ENCODE results near the gene SLC25A42.
"Not testable (repeated sequence)": the region's sequence is repeated elsewhere in the genome, so short reads cannot be mapped to it uniquely, and the experiment has no call there.

Gene SLC25A42

DNA sequence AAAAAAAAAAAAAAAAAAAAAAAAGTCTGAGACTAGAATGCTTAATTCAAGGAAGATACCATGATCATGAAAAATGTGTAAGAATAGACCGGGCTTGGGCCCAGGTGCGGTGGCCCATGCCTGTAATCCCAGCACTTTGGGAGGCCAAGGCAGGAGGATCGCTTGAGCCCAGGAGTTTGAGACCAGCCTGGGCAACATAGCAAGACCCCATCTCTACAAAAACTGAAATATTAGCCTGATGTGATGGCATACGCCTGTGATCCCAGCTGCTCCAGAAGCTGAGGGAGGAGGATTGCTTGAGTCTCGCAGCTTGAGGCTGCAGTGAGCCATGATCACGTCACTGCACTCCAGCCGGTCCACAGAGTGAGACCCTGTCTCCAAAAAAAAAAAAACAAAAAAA is 43.1 kb downstream of the SLC25A42 start:
- DNase-seq = not testable (repeated sequence)

DNA sequence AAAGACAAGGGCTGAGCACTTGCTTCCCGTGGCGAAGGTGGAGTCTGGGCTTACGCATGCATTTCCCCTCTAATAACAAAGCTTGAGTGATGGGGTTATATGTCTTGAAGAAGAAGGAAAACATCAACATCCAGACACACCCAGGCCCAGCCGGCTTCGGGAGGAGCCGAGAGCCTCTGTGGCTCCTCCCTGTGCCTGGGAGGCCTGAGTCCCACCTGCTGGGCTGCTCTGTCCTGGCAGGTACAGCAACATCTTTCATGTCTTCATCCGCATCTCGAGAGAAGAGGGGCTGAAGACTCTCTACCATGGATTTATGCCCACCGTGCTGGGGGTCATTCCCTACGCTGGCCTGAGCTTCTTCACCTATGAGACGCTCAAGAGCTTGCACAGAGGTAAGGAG is 43.9 kb downstream of the SLC25A42 start:
- no peak for DNase-seq

DNA sequence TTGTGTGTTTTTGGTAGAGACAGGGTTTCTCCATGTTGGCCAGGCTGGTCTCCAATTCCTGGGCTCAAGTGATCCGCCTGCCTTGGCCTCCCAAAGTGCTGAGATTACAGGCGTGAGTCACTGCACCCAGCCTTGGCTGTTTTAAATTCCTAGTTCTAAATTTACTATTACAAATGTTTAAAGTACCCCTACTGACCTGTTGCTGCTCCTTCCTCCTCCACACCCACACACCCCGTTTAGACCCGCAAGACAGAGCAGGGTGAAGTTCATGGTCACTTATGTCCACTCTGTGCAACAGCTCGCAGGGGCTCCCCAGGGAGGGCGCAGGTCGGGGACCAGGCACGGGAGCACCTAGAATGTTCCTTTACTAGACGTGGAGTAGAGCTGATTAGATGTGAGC is 45.8 kb downstream of the SLC25A42 start:
- DNase-seq = no peak

DNA sequence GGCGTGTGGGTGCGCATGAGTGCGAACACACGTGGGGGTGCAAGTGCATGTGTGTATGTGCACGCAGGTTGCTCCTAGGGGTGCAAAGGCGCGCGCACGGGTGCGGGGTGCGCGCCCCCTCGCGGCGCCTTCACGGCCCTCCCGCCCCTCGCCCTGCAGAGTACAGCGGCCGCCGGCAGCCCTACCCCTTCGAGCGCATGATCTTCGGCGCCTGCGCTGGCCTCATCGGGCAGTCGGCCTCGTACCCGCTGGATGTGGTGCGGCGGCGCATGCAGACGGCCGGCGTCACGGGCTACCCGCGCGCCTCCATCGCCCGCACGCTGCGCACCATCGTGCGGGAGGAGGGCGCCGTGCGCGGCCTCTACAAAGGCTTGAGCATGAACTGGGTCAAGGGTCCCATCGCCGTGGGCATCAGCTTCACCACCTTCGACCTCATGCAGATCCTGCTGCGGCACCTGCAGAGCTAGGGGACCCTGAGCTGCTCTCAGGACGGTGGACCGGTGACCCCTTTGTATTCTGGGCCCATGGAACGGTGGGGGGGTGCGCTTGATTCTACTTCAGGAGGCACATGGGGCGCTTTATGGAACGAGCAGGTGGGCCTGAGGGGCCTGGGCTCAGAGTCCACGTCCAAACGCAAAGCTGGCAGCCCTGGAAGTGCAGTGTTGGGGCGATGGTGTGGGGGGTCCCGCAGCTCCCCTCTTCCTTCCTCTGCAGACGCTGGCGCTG is 46.8 kb downstream of the SLC25A42 start:
- no peak for DNase-seq

DNA sequence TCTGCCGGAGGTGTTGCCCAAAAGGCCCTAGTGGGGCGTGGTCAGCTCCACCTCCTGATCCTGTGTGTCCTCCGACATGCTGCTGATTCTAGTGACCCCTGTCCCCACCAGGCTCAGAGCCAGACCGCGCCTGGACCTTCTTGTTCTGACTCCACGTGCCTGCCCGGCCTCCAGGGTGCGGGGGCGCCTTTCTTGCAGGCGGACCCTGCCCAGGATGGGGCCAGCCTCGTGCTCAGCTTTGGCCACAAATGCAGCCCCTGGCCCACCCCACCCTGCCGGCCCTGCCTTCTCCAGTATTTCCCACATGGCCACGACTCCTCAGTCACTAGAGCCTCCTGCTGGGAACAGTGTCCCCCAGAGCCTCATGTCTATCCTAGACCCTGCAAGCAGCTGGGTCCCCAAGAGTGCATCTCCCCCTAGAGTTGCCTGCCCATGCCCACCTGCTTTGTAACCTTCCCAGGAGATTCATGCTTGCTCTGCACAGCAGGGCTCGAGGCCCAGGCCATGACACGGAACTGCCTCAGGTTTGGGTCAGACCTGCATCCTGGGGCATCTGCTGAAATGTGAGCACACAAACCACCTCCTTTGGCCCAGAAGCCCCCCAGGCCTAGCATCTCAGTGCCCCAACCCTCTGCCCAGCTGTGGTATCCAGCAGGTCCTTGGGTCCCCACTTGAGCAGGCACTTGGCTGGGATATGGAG is 47.5 kb downstream of the SLC25A42 start:
- DNase-seq = no peak

DNA sequence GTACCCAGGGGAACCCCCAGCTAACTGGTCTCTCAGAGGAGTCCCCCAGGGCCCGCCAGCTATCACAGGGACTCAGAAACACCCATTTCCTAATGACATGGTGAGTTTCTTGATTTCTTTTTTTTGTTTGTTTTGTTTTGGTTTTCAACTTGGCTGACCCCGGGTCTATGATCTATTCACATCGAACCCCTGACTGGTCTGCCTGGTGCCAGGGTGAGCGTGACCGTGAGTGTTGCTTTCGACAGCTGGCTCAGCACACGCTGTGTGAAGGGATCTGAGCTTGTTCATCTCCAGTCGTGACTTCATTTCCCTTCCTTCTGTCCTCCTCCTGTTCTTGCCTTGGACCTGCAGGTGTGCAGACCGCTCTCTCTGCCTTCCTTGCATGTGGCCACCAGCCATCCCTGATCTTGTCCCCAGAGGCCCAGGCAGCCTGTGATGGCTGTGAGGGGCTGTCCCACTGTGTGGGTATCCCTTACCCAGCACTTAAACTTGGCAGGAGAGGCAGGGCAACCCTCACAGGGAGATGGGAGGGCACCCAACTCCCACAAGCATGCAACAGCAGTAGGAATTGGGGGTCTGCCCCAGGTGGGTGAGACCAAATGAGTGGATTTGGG is 48.3 kb downstream of the SLC25A42 start:
- DNase-seq = no peak

DNA sequence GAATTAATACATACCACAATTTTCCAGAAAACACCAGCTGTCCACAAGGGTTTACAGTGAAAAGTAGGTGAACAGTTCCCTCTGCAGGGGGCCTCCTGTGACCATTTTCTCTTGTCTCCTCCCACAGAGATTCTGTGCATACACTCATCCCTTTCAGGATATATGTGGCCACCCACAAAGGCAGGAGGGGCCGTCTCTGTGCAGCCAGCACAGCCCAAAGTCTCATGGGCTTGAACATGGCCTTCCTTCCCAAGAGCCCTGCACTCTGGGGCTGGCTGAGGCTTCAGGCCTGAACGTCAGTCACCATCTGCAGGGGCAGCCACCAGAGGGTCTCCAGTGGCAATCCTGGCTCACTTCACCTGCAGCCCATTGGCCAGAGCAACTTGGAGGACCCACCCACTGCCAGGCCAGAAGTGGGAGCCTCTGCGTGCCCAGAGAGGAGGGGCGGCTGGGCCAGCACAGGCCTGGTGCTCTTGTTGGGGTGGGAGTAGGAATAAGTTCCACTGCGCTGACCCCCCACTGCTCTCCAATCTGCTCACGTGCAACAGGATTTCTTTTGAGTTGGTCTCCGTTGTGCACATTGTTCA is 49.3 kb downstream of the SLC25A42 start:
- no peak for DNase-seq

DNA sequence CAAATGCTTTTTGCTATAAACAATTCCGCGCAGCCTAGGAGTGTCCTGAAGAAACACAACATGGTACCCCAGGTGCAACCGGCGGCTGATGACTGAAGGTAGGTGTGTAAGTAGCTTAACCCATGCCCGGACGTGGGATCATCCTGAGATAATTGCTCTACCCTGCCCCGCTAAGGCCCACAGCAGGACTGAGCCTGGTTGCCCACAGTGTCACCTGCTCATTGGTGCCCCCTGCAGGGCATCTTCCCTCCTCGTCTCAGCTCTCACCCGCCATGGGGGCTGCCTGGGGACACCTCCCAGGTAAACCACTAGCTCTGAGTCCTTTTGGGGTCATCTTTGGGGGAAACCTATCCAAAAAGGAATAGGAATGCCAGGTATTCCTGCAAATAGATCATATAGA is 52.2 kb downstream of the SLC25A42 start:
- no peak for DNase-seq

DNA sequence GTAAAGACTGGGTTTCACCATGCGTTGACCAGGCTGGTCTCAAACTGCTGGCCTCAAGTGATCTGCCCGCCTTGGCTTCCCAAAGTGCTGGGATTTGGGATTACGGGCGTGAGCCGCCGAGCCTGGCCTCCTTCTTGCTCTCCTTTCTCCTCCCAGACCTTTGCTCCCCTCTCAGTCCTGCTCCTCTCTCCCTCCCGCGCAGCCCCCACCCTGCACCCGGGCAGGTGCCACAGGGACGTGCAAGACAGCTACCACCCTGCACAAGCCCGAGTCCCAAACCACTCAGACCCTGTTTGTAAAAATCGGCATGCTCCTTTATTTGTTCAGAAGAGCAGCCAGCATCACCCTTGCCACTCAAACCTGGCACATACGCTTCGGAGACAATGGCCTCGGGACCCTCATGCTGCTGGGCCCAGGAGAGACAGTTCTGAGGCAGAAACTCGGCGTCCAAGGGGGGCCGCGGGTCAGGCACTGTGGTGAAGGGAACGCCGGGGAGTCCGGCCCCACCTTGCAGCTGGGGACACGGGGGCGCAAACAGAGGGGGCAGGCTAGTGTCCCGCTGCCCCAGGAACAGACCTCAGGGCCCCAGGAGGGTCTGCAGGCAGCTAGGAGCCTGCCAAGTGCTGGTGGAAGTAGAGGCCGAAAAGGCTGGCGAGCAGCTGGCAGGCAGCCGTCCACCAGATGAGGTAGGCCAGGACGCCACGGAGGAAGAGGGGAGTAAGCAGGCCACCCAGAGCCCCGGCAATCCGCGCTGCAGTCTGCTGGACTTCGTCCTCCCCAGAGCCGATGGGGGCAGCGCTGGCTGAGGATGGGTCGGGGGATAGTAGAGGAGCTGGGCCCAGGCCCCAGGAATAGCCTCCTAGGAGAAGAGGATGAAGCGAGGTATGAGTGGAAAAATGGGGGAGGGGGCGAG is 55.8 kb downstream of the SLC25A42 start:
- no peak for DNase-seq

DNA sequence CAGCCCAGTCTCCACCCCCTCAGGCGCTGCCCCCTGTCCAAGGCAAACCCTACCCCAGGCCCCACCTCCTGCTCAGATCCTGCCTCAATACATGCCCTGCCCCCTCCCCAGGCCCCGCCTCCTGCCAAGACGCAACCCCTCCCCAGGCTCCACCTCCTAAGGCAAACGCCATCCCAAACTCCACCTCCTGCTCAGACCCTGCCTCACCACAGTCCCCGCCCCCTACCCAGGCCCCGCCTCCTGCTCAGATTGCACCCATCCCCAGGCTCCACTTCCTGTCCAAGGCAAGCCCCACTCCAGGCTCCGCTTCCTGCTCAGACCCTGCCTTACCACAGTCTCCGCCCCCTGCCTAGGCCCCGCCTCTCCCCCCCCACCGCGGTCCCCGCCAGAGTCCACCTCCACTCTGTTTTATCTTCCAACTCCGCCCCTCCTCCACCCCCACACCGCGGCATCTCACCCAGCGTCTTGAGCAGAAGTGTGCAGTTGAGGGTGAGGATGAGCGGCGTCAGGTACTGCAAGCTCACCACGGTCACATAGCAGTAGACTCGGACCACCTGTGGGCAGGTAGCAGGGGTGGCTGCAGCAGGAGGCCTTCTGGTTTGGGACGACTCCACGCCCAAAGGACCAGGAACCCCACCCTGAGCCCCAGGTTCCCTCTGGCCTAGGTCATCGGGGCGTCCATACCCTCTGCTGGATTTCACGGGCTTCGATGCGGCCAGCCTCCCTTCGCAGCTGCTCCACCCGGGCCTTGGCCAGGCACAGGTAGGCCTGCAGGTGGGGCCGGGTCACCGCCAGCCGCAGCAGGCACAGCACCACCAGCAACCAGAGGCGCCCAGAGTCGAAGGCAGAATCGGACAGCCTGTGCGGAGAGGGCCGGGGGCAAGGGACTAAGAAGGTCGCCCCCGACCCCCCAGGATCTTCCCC is 56.8 kb downstream of the SLC25A42 start:
- no peak for DNase-seq

DNA sequence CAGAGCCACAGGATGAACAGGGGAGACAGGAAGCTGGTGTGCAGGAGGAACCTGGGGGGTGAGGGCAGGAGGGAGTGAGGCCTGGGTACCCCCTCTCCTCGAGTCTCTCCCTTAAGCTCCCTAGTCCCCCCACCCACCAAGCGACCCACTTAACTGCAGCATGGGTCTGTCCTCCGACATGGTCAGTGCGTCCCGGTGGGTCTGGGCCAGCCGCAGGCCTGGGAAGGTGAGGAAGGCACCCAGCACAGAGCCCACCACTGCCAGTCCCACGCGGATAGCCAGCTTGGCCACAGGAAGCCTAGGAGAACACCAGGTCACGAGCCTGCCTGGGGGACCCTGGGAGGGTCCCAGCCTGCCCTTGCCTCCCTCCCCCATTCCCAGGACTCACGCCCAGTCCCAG is 57.6 kb downstream of the SLC25A42 start:
- no peak for DNase-seq

DNA sequence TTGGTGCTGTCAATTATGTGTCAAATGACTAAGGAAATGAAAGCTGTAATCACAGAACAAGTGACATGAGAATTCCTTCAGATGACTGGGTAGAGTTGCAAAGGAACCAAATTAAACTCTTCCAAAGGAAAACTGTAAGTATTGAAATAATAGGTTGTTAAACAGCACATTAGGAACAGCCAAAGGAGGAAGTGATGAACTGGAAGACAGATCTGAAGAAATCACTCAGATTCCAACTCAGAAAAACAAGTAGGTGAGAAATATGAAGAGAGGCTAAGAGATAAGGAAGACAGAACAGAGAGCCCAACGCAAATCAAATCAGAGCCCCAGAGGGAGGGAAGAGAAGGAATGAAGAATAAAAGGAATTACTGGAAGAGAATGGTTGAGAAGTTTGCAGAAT is 59.1 kb downstream of the SLC25A42 start:
- no peak for DNase-seq

DNA sequence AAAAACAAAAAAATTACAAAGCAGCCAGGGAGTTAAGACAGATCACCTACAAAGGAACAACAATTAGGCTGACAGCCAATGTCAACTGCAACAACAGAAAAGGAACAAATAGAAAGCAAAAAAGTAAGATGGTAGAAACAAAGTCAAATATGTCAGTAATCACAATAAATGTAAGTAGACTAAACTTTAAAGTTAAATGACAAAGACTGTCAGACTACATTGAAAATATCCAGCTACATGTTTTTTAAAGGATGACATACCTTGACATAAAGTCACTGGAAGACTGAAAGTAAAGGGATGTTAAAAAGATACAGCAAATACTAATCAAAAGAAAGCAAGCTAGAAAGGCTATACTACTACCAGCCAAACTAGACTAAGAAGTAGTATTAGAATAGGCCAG is 59.6 kb downstream of the SLC25A42 start:
- DNase-seq = no peak

DNA sequence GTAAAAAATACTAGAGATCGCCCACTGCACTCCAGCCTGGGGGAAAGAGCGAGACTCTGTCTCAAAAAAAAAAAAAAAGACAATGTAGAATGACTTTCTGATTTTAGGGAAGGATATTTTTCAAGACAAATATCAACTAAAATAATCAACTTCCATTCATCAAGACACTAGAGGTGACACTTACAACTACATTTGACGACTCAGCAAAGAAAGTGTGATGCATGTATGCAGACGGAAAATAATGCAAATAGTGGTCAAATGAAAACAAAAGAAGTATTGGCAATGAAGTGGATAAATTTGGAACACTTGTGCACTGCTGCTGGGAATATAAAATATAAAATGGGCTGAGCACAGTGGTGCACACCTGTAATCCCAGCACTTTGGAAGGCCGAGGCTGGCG is 62.3 kb downstream of the SLC25A42 start:
- DNase-seq = no peak

DNA sequence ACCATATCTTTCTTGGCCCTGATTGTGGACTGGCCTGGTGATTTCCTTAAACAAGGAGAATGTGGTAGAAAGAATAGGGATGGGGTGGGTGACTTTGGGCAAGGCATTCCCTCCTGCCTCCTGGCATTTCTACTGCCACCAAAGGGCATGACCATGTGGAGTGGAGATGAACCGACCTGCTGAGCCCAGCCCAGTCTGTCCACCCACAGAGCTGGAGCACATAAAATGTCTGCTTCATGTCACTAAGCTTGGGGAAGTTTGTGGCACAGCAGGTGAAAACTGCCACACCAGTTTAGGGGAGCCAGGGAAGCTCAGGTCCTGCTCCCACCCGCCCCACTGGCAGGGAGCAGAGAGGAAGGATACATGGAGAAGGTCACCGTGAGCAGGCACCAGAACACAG is 68.2 kb downstream of the SLC25A42 start:
- no peak for DNase-seq

DNA sequence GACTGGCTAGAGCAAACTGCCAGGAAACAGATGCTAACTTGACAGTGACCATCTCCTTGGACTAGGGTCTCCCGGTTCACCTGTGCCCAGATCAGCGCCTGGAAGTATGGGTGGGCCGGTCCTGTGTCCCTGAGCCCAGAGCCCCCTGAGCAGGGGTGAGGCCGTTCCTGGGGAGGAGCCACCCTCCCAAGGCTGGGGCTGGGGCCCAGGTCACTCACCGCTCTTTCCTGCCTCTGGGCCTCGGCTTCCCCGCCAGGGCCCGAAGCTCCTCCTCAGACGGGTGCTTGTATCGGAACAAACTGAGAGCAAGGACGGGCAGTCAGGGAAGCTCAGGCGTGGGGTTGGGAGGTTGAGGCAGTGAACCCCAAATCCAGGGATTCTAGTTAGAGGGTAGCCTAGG is 69.1 kb downstream of the SLC25A42 start:
- no peak for DNase-seq

DNA sequence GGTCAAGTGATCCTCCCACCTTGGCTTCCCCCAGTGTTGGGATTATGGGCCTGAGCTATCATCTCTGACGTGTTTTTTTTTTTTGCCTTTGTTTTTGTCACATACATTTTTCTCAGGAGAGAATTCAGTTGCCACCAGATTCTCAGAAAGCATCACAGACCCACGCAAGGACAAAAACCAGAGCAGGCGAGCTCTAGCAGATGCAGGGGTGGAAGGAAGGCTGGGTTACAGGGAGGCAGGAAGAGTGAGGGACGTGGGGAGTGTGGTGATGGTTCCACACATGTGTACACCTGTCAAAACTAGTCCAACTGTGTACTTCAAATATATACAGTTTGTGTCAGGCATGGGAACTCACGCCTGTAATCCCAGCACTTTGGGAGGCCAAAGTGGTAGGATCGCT is 70.2 kb downstream of the SLC25A42 start:
- no peak for DNase-seq

DNA sequence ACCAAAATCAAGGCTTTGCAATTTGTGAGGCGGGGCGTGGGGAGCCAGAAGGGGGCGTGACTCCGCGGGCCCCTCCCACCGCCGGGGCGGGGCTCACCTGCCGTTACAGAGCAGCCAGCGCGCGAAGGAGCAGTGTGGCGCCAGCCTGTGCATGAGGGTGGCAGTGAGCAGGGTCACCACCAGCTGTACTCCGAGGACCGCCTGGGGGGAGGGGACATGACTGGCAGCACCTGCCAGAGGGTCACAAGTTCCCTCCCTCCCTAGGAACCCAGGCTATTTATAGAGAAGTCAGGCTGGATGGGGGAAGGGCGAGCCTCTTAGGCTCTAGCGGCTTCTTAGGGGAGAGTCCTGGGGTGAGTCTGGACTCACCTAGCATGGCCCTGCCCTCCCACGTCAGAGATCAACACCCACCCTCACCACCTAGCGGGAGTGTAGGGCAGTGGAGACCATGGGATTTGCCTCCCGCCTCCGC is 70.9 kb downstream of the SLC25A42 start:
- DNase-seq = peak; percentile 35

DNA sequence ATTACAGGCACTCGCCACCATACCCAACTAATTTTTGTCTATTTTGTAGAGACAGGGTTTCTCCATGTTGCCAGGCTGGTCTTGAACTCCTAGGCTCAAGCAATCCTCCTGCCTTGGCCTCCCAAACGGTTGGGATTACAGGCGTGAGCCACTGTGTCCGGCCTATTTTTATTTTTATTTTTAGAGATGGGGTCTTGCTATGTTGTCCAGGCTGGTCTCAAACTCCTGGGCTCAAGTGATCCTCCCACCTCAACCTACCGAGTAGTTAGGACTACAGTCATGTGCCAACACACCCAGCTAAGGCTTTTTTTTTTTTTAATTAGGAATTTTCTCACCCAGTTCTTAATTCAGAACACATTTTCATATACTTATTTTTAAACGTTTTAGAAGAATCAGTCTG is 71.9 kb downstream of the SLC25A42 start:
- DNase-seq = not testable (repeated sequence)

DNA sequence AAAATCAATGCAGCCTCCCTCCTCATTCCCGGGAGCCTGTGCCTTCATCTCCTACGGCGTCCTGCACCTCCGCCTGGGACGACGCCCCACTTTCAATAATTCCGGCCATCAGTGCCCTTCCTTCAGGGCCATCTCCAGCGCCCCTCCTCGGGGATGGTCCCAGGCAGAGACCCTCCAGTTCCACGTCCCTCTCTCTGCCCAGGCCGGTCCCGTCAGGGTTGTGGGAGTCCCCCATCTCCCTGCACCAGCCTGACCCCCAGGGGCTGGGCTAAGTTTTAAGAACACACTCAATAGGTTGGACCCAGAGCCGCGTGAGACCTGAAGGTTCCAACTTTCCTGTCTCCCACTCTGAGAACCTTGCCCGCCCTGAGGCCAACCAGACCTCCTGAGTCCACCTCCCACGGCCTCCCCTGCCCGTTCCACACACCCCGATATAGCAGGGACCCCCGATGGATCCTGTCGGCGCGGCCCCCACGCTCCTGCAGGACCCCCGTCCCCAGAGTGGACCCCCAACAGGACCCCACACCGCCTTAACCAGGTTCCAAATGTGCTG is 73.8 kb downstream of the SLC25A42 start:
- no peak for DNase-seq

All from NCI-H2107 (cell line).